Astrocyte of the spinal cord (primary cell): ENCODE results near the gene NPAS3.

Source experiments
- DNase-seq: peaks from one replicate; pipeline ENCODE4 v3.0.0; 2011; ENCODE audit warnings: low read depth, low spot score
- H3K4me3 ChIP-seq: 2 replicates; pipeline ENCODE4 v1.5.1; 2011; ENCODE audit warnings: low read depth, mild to moderate bottlenecking, low read length, moderate library complexity
- in situ Hi-C: cut with HindIII; loops from 2 replicates; pipeline ENCODE4 v1.10.0; 2017; ENCODE audit warnings: low sequenced_read_pairs
- TF ChIP-seq, protein P1 (sequence below): IDR thresholded peaks from 2 replicates; pipeline ENCODE4 v1.5.1; 2012; ENCODE audit warnings: low read depth, mild to moderate bottlenecking, low read length, inconsistent platforms

NPAS3 gene

GRCh38 chr14:33532553-33532952, 593.9 kb downstream of the NPAS3 start:
- no peak for DNase-seq
- TF ChIP-seq, protein P1, sequence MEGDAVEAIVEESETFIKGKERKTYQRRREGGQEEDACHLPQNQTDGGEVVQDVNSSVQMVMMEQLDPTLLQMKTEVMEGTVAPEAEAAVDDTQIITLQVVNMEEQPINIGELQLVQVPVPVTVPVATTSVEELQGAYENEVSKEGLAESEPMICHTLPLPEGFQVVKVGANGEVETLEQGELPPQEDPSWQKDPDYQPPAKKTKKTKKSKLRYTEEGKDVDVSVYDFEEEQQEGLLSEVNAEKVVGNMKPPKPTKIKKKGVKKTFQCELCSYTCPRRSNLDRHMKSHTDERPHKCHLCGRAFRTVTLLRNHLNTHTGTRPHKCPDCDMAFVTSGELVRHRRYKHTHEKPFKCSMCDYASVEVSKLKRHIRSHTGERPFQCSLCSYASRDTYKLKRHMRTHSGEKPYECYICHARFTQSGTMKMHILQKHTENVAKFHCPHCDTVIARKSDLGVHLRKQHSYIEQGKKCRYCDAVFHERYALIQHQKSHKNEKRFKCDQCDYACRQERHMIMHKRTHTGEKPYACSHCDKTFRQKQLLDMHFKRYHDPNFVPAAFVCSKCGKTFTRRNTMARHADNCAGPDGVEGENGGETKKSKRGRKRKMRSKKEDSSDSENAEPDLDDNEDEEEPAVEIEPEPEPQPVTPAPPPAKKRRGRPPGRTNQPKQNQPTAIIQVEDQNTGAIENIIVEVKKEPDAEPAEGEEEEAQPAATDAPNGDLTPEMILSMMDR = no peak
- in situ Hi-C loops = no loop called here
- no peak overlapping the region for H3K4me3 ChIP-seq

DNA sequence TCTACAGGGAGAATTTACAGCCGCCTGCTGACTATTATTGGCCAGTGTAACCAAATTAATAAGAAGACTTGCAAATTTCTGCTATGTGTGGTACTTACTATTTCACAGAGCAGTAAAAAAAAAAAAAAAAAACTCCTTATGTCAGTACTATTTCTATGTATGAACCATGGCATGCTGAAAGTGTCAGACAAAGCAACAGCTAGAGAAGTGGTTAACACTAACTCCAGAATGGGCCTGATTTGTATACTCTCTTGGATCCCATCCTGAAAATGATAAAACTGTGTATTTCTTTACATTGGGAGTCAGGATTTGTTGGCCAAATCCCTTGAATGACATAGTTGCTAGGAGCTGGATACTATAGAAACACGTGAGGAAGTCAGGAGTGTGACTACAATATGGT, 595.4 kb downstream of the NPAS3 start:
- no peak overlapping the region for H3K4me3 ChIP-seq
- TF ChIP-seq, protein P1 = no peak
- in situ Hi-C loops = no loop called here
- no peak for DNase-seq

- H3K4me3 ChIP-seq = no peak overlapping the region
- in situ Hi-C loops = no loop called here
- peak; percentile 15 for DNase-seq
- TF ChIP-seq, protein P1 = no peak
Observed at GRCh38 chr14:33534632-33535031, 596.0 kb downstream of the NPAS3 start.

- in situ Hi-C loops = no loop called here
- TF ChIP-seq, protein P1 = no peak
- DNase-seq = no peak
- no peak overlapping the region for H3K4me3 ChIP-seq
Observed at GRCh38 chr14:33539918-33540357, 601.3 kb downstream of the NPAS3 start.

DNA sequence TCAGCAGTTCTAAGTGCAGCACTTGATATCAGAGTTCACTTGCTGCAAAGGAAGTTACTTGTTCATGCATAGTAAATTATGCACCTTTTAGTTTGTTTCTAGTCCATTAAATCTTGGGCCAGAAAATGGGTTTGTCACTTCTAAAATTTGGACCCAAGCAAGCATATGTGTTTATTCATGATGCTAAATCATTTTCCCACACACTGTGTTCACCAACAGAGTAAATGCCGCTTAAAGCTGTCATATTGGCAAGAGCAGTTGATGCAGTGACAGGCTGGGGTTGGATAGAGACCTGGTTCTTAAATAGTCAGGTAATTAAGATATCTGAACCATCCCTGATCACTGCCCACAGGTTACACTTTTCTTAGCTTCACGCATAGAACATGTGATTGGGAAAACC, 602.5 kb downstream of the NPAS3 start:
- TF ChIP-seq, protein P1 = no peak
- in situ Hi-C loops = no loop called here
- DNase-seq = no peak
- no peak overlapping the region for H3K4me3 ChIP-seq

DNA sequence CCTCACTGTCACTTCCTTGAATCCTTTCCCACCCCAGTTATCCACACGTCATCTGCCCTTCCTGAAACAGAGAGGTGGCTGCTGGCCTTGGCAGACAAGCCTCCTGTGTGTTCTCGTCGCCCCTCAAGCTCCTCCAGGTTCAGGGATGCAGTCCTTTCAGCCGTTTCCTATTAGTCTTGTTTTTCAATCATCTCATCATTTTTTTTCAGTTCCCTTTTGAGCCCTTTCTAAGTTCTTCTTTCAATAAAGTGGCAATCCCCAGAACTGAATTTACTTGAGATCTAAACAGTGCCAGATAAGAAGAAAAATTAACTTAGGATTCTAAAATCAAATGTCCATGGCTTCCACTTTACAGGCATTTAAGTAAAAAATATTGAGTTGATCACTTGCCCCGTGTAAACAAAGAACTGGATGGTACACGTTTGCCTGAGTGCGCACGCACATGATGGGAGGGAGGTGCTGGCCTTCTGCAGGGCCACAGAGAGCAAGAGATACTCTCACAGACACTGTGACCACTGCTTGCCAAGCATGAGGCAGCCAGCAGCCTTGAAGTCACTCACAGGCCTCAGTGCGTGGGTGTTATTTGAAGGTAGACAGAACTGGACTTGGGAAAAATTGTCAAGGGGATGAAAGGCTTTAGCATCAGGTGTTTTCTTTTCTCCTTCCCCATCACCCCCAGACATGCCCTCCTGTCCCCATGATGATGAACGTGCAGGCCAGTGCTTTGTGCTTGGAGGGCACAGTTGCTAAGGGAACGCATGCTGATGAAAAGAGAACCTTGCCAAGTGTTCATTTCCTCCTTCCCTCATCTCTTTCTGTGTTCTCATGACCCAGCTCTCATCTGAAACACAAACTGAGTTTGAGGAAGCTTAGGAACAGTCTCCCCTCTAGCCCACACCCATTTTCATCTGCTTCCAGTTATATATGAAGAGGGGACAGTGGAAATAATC, 603.9 kb downstream of the NPAS3 start:
- TF ChIP-seq, protein P1 = no peak
- DNase-seq = no peak
- in situ Hi-C loops = no loop called here
- H3K4me3 ChIP-seq = no peak overlapping the region
